Left renal cortex interstitium (tissue), 4 donors: ENCODE results near the gene GABBR2. TPM values are rescaled to one million over a fixed set of nuclear protein-coding genes. Genes with fewer than 3 reads are reported as not detected.

ENCODE experiments used
- DNase-seq, 4 donors: peaks; one replicate each; pipeline ENCODE4 v3.0.0-alpha.2; 2013; ENCODE audit warnings: low read depth in 4 of 4, low spot score in 2 of 4, missing footprints in 1 of 4
- polyA plus RNA-seq, 4 donors: library from polyadenylated mRNA; unstranded; fragments of 120-200 nt; gene quantifications; one replicate each; pipeline ENCODE4 v1.2.1, GENCODE V29; 2013; ENCODE audit not compliant: insufficient read length in 4 of 4

GABBR2 gene
- polyA plus RNA-seq, 4 donors, result 4.5 to 5.6 (median 5.3) TPM

DNA sequence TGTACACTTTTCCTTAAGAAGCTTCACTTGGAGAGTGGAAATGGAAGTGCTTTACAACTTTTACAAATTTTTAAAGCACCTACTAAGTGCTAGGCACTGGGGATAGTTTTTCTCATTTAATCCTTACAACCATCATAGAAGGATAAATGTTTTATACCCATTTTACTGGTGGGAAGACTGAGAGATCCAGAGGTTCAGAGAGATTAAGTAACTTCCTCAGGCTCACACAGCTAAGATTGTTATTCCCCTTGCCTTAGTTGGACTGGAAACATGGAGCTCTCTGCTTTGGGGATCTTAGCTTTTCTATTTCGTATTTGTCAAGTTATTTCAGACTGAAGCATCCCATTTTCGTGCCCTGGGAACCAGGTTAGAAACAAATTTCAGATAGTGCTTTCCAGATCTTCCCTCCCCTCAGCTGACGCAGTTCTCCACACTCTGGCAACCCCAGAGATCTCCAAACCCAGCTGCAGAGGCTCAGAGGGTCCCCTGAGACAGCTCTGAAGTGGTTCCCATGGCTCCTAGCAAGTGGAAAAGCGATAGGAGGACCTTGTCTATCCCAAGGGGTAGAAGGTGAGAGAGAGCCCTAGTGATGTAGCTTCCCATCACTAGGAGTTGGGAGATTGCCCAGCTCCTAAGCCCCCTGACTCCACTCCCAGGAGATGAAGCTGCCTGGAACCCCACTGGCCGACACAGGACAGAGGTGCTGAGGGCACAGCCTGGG, 16.2 kb upstream of the GABBR2 start:
- DNase-seq, result no peak

DNA sequence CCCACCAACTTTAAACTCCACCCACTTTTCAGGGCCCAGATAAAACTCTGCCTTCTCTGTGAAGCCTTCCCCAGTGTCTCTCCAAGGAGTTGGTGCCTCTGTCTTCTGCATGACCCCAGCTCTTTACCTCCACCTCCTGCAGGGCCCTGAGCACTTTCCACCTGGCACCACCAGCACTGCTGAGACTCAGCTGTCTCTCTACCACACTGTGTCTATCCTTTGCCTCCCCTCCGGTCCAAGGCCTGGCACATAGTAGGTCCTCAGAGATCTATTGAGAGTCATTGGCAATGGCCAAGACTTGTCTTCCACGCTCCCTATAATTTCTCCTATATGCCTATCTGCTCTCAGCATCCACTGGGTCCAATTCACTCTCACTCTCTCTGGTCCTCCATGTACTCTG, 12.9 kb upstream of the GABBR2 start:
- DNase-seq, result no peak

- DNase-seq, result no peak
Measured at GRCh38 chr9:98720402-98720801, 11.7 kb upstream of the GABBR2 start.

DNA sequence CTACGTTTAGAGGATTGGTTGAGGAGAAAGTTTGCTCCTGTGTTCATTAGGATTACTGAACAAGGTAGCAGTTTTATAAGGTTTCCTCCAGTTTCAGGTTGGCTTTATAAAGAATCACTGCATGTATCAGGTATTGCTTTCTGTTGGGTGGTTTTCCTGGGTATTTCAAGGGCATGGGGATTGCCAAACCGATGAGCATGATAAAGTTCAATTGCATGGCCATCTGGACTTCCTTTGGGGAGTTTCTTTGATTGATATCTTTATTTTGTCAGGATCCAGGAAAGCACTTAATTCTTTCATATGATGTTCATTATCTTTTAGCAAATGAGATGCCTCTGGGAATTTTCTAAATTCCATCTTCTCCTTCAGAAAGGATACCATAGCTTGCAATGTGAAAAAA, 10.3 kb upstream of the GABBR2 start:
- DNase-seq, result no peak

- no peak for DNase-seq
Measured at GRCh38 chr9:98714833-98715232, 6.1 kb upstream of the GABBR2 start.

DNA sequence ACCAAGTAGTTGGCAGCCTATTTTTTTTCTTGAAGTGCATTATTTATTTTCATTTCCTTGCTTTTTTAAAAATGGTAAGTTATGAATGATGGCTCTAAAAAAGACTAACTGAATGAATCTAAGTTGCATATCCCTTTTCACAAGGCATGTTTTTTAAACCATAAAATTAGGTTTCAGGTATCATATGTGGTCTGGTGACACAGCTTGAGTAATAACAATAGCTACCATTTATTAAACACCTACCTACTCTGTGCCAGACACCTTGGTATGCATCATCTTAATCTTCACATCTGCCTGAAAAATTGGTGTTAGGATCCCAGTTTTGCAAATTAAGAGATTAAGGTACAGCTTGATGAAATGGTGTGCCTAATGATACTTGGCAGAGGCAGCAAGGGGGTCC, 4.3 kb upstream of the GABBR2 start:
- no peak for DNase-seq

DNA sequence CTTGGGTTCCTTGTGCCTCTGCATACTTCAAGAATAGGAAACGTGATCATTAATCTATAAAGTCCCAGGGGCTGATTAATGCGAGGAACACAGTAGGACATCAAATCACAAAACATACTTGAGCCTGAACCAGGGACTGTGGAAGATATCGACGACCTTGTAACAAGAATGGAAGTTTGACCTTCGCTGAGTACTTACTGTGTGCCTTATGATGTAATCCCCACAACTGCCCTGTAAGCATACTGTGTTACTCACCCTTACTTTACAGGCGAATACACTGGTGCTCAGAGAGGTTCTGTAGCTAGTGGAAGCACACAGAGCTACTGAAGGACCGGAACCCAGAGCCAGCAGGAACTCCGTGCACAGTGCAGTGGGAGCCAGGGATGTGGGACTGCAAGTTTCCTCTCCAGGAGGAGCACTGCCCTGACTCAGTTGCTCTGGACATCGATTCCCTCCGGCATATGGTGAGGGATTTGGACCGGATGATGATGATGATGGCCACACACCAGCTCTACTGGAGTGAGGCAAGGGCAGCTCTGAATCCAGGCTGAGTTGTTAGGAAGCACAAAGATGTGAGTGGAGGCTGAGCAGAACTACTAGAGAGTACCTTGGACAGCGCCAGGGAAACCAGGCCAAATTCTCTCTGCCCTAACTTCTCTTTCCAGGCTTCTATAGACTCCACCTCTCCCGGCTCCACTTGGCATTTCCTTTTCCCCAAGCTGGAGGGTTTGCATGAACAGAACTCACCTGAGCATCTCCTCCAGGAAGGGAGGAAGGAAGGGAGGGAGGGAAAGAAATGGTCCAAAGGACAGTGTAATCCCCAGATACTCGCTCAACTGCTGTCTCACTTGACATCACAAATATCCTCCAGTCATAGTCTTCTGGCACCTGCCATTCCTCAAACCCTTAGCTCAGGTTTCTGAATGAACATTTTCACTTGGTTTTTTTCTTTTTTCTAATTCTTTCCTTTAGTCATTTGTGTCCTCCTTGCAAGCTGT, 1.5 kb upstream of the GABBR2 start:
- peak in 1 of 4 donors; percentile 57 for DNase-seq

GRCh38 chr9:98708103-98708932, 417 bp downstream of the GABBR2 start:
- no peak for DNase-seq

GRCh38 chr9:98707166-98708102, 1.3 kb downstream of the GABBR2 start:
- DNase-seq, result peak; percentile 63 to 79 (median 70)

- DNase-seq, result peak in 1 of 4 donors; percentile 69
Measured at GRCh38 chr9:98706651-98707165, 2.0 kb downstream of the GABBR2 start.

DNA sequence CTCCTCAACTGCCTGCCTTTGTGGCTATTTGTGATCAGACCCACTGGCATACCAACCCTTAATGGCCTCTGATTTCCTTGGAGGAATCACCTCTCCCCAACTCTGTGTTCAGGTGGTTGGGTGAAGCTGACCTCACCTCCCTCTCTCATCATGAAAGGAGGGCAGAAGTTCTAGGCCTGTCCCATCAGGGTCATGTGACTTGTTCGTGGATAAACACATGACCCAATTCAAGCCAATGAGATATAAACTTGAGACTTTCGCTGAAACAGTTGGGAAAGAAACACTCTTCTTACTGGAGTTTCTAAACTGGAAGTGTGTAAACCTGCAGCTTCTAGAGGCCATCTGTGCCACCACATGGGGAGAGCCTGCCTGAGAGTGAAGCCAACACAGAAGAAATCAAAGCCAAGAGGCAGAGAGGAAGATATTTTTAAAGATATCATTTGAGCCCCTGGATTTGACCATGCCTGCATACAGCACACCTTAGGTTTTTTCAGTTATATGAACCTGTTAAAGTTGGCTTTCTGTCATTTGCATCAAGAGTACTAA, 5.8 kb downstream of the GABBR2 start:
- no peak for DNase-seq

DNA sequence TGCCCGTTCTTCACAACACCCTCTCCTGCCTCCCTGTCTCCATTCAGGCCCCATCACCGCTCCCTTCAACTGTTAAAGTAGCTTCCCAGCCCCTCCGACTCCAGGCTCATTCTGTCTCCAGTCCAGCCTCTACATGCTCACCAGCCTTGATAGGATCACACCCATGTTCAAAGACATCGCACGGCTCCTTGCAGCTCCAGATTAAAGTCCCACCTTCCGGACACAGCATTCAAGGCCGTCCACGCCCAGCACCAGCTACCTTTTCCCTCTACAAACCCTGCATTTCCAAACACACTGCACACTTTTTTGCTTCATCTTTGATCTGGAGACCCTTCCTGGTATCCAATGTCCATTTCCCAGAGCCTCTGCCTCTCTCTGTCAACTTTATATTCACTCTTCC, 6.4 kb downstream of the GABBR2 start:
- DNase-seq, result no peak

DNA sequence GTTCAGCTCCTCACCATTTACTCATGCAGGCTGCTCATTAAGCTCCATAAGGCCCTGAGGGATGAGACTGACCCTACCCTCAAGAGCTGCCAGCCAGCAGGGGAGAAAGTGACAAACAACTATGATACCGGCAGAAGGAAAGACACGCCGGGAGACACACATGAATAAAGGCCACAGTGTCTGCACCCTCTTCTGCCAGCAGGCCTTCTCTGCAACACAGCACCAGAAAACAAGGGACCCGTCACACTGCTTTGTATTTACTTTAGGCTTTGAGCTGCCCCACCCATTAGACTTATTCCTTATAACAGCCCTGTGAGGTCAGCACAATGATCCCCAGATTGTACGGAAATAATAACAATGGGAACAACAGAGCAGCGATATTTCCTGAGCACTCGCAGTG, 7.2 kb downstream of the GABBR2 start:
- no peak for DNase-seq

- no peak for DNase-seq
Measured at GRCh38 chr9:98700801-98701200, 7.9 kb downstream of the GABBR2 start.

- no peak for DNase-seq
Measured at GRCh38 chr9:98698856-98699255, 9.9 kb downstream of the GABBR2 start.

DNA sequence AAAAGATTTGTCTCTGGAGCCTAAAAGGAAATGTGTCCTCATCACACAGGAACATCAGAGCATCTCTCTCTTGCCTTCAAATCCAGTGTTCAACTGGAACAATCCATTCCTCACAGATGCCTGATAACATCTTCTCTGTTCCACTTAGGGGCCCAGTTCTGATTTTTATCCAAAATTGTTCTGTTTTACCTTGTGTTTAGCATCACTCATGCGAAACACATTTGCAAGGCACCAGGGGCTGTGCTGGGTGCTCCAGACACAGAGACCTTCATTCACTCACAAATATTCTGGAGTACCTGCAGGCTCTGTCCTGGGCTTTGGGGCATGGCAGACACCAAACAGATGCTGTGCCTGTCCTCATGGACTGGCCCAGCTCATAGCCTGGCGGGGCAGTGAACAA, 13.8 kb downstream of the GABBR2 start:
- no peak for DNase-seq

GRCh38 chr9:98692392-98692791, 16.3 kb downstream of the GABBR2 start:
- DNase-seq, result no peak

GRCh38 chr9:98691890-98692289, 16.8 kb downstream of the GABBR2 start:
- no peak for DNase-seq

- no peak for DNase-seq
Measured at GRCh38 chr9:98690686-98691085, 18.0 kb downstream of the GABBR2 start.
